DMS53 (cell line): Measurements from ENCODE around the gene ANTXR1.
A peak's percentile ranks its signal among the peaks of the same experiment; 100 is the strongest.

Experiments used
- DNase-seq: peaks from one replicate; lab custom pipeline; 2025; lab: John Stamatoyannopoulos, UW

ANTXR1 gene

DNA sequence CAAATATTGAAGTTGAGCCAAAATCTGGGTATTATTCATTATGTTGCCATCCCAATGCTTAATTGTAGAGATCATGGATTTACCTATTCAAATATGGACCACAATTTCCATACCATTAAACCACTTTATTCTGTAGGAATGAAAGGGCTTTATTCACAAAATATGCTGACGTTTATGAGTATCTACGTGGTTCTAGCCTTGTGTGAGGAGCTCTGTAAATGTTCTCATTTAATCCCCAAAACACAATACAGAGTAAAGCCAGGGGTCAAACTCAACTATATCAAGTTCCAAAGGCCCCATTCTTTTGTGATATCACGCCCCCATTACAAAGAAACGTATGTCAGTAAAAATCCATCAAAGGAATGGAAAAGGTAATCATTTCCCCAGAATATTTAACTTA lies 61.9 kb downstream of the ANTXR1 start:
- DNase-seq, result no peak

- DNase-seq, result no peak
Observed at GRCh38 chr2:69075486-69075885, 62.5 kb downstream of the ANTXR1 start.

GRCh38 chr2:69076601-69077000 lies 63.6 kb downstream of the ANTXR1 start:
- no peak for DNase-seq

- DNase-seq, result no peak
Observed at GRCh38 chr2:69077252-69077950, 64.4 kb downstream of the ANTXR1 start.

DNA sequence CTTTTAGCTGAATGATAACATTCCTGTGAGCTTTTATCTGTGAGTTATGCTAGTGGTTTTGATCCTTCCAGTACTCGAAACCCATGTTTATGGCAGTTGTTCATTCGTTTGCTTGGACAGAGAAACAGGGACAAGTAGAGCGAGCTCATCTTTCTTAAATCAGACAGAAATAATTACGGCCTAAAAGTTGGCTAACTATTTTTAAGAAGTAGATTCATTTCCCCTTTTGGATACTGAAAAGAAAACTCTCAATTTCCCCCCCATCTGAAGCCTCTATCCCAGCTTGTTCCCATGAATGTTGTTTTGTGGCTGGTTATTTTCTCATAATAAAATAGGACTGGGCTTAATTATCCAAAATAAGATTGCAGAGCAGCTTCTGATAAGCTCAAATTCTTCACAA lies 67.1 kb downstream of the ANTXR1 start:
- DNase-seq, result no peak

GRCh38 chr2:69081001-69081580 lies 68.1 kb downstream of the ANTXR1 start:
- DNase-seq, result peak; percentile 16

- DNase-seq, result no peak
Observed at GRCh38 chr2:69081757-69082156, 68.8 kb downstream of the ANTXR1 start.

DNA sequence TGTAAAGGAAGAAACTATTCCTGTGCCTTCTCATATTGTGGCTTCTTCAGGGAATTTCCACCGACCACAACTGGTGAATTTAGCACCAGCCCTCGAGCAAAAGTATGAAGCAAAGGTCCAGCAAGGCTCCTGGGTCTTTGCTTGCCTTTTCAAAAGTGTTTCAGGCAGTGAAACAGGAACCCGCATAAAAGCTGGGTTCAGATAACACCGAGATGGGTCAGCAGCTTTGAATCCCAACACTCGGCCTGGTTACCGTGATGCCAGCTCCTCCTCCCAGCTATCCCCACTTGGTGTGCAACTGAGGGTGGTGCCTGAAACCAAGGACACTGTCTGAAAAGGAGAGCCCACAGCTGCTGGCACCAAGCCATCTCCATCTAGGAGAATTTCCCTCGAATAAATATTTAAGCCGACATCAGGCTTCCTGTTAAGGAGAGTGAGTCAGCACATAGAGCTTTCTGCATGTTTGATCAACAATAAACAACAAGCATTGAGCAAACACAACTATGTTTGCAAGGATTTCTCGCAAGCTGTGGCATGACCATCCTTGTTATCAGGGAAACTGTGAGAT lies 69.5 kb downstream of the ANTXR1 start:
- DNase-seq, result peak; percentile 98

GRCh38 chr2:69083235-69083748 lies 70.3 kb downstream of the ANTXR1 start:
- DNase-seq, result peak; percentile 70

DNA sequence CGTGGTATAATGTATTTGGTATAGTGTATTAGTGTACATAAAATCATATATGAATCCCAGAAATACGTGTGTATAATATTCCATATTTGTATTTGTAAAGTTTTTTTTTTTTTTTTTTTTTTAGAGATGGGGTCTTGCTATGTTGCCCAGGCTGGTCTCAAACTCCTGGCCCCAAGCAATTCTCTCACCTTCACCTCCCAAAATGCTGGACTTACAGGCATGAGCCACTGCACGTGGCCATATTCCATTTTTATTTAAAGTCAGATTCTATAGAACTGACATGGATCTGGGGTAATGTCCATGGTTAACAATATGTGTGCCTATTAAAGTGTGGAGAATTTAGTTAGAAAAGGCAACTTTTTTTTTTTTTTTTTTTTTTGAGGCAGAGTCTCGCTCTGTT lies 71.5 kb downstream of the ANTXR1 start:
- DNase-seq, result no peak

GRCh38 chr2:69086466-69086865 lies 73.5 kb downstream of the ANTXR1 start:
- DNase-seq, result no peak

GRCh38 chr2:69087211-69087911 lies 74.4 kb downstream of the ANTXR1 start:
- DNase-seq, result no peak

DNA sequence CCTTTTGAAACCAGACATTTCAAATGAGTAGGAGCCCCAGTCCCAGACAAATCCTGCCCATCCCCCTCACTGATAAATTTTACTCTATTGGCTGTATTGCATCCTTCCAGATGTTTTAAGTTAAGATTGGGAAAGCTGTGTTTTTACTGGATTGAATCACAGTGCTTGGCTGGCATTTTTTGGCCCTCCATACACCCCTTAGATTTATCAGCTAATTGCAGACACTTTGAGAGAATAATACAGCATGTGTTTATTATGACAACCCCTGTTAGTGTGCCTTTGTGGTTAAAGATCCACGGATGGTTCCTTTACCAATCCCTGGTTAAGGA lies 74.9 kb downstream of the ANTXR1 start:
- no peak for DNase-seq

DNA sequence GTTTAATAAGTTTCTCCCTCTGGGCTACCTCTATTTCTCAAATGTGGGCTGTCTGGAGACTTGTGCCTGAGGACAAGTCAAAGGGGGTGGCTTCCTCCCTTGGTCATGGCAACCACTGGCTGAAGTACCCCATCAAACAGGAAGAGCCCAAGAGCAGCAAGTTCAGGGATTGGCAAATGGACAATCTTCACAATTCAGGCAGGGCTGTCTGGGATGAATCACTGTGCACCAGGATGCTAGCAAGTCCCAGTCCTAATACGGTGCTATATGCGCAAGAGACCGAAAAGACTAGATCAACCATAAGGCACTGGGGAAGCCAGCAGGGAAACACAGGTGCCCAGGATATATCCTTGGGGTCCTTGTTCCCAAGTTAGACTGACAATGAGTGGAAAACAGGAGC lies 75.5 kb downstream of the ANTXR1 start:
- no peak for DNase-seq

DNA sequence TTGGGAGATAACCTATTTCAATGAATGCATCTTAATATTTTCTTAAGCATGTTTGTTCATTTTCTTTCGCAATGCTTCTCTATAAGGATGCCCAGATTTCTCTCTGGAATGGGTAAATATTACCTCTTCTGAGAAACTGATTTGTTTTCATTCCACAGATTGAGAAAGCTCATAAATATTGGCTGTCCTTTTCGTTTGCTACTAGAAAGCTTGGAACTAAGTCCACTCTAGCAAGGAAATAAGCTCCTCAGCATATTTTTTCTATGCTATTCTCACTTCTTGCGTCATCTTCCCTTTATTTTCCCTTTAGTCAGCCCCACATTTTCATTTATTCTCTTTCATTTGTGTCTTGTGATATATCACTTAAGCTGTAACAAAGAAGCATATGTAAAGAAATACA lies 76.3 kb downstream of the ANTXR1 start:
- DNase-seq, result no peak

- no peak for DNase-seq
Observed at GRCh38 chr2:69089998-69090397, 77.0 kb downstream of the ANTXR1 start.

- no peak for DNase-seq
Observed at GRCh38 chr2:69090820-69091219, 77.8 kb downstream of the ANTXR1 start.

GRCh38 chr2:69092857-69093256 lies 79.9 kb downstream of the ANTXR1 start:
- DNase-seq, result no peak

GRCh38 chr2:69095305-69095704 lies 82.3 kb downstream of the ANTXR1 start:
- DNase-seq, result no peak

- no peak for DNase-seq
Observed at GRCh38 chr2:69096326-69097095, 83.5 kb downstream of the ANTXR1 start.

- no peak for DNase-seq
Observed at GRCh38 chr2:69097148-69097610, 84.2 kb downstream of the ANTXR1 start.
